GM12878 (cell line): ENCODE results near the gene PCBD1. TPM values are rescaled to one million over a fixed set of nuclear protein-coding genes. Genes with fewer than 3 reads are reported as not detected.

Experiments used
- ASH2L ChIP-seq: fragments of 300-600, 200-600 bp; sonication (generic); IDR thresholded peaks from 2 replicates; pipeline ENCODE4 v1.6.1; 2017; ENCODE audit warnings: low read depth, mild to moderate bottlenecking, borderline replicate concordance
- BCL11A ChIP-seq: IDR thresholded peaks from 2 replicates; pipeline ENCODE4 v1.6.1; 2011; ENCODE audit warnings: low read depth, low read length
- EGR1 ChIP-seq, 2 experiments: IDR thresholded peaks; 1 replicate in 1 of 2; 2 replicates in 1 of 2; pipeline ENCODE4 v1.6.1; 2011 to 2012; ENCODE audit warnings: low read depth in 2 of 2, low read length in 2 of 2, borderline replicate concordance in 1 of 2, mild to moderate bottlenecking in 1 of 2, moderate library complexity in 1 of 2
- GABPA ChIP-seq: IDR thresholded peaks from 2 replicates; pipeline ENCODE4 v1.6.1; 2014; ENCODE audit warnings: antibody characterized with exemption, low read depth, mild to moderate bottlenecking, inconsistent platforms
- MEF2B ChIP-seq: fragments of 450-650 bp; IDR thresholded peaks from 2 replicates; pipeline ENCODE4 v1.6.1; 2018; ENCODE audit warnings: mild to moderate bottlenecking, moderate library complexity; ENCODE audit not compliant: partially characterized antibody, poor library complexity, severe bottlenecking
- MLLT1 ChIP-seq: fragments of 450-650 bp; IDR thresholded peaks from 2 replicates; pipeline ENCODE4 v1.6.1; 2016; ENCODE audit warnings: mild to moderate bottlenecking
- NR2C2 ChIP-seq: IDR thresholded peaks from 2 replicates; pipeline ENCODE4 v1.6.1; 2011; ENCODE audit warnings: borderline replicate concordance, low read depth; ENCODE audit not compliant: control insufficient read depth, insufficient read length
- PAX5 ChIP-seq: IDR thresholded peaks from 2 replicates; pipeline ENCODE4 v1.6.1; 2011; ENCODE audit warnings: low read depth, low read length, borderline replicate concordance
- TBL1XR1 ChIP-seq: IDR thresholded peaks from 2 replicates; pipeline ENCODE4 v1.6.1; 2012; ENCODE audit warnings: low read depth, low read length, improper control_type of control experiment
- ZBTB40 ChIP-seq: fragments of 450-650 bp; IDR thresholded peaks from 2 replicates; pipeline ENCODE4 v1.6.1; 2016; ENCODE audit warnings: mild to moderate bottlenecking, moderate library complexity, borderline replicate concordance
- ZNF592 ChIP-seq: fragments of 450-650 bp; IDR thresholded peaks from 2 replicates; pipeline ENCODE4 v1.6.1; 2017; ENCODE audit warnings: mild to moderate bottlenecking, moderate library complexity
- polyA plus RNA-seq, 11 experiments: library from polyadenylated mRNA; depleted of rRNA in 4 of 11; unstranded in 6 of 11; stranded (reverse) in 5 of 11; fragments of >200 nt; fragmentation: Nextera tagmentation in 4 of 11; fragmentation: Illumina TruSeq in 1 of 11; extraction: Ambion mirVana in 4 of 11; extraction: Trizol in 1 of 11; gene quantifications; 1 replicate in 1 of 11; 2 replicates in 10 of 11; pipeline versions ENCODE4 v1.2.1 to v1.2.3, GENCODE V29; 2011 to 2016; ENCODE audit warnings: inconsistent platforms in 2 of 11, missing spikeins in 2 of 11, low read depth in 1 of 11
- total RNA-seq, 4 experiments: library from RNA; depleted of rRNA in 3 of 4; stranded (reverse); fragments of >200 nt in 3 of 4; fragmentation: Illumina TruSeq in 1 of 4; extraction: Trizol in 1 of 4; gene quantifications; 2 replicates each; pipeline versions ENCODE4 v1.2.1 to v1.2.3, GENCODE V29; 2013 to 2021

Gene PCBD1
- total and polyA plus RNA-seq, 10 of the 15 experiments (the other 5 are each of a cell fraction or from before 2014, with no cell fraction given) = 5.6 to 66.8 (median 34.2) TPM

GRCh38 chr10:70909326-70909935, 21.1 kb upstream of the PCBD1 start (continued):
- TF ChIP-seq ZNF592 = no peak
- TF ChIP-seq BCL11A = no peak
- no peak for TF ChIP-seq MEF2B
- TF ChIP-seq MLLT1 = no peak
- TF ChIP-seq ASH2L = no peak
- no peak for TF ChIP-seq GABPA
- no peak for TF ChIP-seq TBL1XR1
- no peak for TF ChIP-seq EGR1 (IDR thresholded peaks at IDR 0.05; ENCODE audit: borderline replicate concordance in 1 of 2, low read depth in 2 of 2, low read length in 2 of 2)
- no peak for TF ChIP-seq PAX5
- no peak for TF ChIP-seq ZBTB40
- no peak for TF ChIP-seq NR2C2
